GM04503 (cell line): ENCODE data around the gene PEX5L.

Experiments used
- DNase-seq: peaks from one replicate; pipeline ENCODE4 v3.0.0-alpha.2; 2012; ENCODE audit warnings: low read depth

The PEX5L gene

GRCh38 chr3:179955809-179956208 lies 80.9 kb downstream of the PEX5L start:
- no peak for DNase-seq

DNA sequence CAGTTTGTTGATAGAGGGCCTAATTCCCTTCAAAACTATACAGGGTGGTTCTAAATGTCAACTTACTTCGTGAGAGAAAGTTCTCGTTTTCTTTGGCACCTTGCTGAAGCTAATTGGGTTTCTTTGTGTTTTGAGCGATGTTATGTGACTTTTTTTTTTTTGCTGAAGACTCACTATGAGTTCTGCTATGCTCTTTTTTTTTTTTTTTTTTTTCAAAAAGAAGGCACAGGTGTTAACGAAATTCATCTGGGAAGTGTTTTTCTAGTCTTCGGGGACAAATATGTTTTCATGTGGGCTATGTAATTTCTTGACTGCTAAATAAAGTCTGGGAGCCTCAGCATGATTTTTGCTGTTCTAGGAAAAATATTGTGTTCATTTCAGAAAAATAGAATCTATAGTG lies 81.5 kb downstream of the PEX5L start:
- DNase-seq, result no peak

DNA sequence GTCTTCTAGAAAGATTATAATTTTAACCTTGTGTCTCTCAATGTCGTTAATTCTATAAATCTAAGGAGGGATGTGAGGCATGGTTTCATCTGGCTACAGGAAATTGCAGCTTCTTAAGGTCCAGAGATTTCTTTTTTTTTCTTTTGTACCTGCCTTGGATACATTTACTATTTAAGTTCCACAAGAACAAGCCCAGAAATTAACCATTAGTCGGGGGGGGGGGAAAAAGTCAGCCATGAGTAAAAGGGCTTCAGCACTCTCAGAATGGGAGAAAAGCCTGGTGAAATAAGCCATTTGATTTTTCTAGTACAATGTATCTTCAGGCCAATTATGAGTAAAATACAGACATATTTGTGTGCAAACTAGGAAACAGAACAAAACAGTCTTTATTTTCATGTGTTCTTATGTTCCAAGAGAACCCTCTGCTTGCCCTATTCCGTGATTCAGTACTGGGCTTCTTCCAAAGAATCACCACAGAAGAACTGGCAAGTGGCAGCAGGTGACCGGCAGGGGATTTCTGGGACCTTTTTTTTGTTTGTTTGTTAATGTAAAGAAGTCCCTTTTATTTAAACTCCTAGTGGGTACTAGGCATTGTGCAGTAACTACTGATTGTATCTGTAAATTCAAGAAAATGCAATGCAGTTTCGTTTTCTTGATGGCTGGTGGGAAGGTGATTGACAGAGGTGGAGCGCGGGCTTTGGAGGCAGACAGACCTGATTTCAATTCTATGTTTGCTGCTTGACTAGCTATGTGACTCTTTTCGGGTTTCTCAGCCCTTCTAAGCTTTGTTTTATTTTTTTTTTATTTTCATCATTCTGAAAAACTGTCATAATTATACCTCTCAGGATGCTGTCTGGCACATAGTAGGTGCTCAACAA lies 82.5 kb downstream of the PEX5L start:
- no peak for DNase-seq

GRCh38 chr3:179950840-179951239 lies 85.9 kb downstream of the PEX5L start:
- no peak for DNase-seq

GRCh38 chr3:179949869-179950268 lies 86.9 kb downstream of the PEX5L start:
- no peak for DNase-seq

DNA sequence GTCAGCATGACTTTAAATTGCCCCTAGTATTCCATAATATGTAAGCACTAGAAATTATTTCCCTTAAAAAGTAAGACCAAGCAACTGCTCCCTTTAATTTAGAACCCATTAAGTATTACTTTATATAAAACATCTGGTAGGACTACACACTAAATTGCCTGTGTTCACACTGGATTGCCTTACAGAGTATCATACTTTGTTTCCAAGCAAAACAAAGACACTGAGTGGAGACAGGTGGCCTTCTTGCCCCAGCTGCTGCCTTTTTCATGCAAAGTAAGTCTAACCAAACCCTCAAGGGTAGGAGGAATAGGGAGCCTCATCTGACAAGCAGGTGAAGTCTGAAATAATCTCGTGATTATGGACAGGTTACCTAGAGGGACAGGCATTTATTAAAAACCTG lies 87.3 kb downstream of the PEX5L start:
- no peak for DNase-seq

DNA sequence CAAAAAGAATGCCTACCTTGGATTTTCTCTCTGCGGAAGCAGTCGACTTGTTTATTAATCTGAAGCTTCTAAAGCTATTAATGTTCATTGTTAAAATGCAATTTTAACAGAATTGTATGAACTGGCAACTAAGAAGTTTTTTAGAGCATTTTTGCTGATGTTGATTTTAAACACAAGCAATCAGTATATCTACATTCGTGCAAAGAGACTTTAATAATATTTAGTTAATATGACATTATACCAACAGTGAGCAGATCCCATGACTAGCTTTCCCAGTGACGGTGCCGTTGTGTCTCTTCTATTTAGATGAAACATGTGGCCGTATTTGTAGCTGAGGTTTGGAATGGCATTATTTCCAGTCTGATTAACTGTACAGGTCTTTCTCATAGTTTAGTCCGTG lies 88.0 kb downstream of the PEX5L start:
- DNase-seq, result no peak

DNA sequence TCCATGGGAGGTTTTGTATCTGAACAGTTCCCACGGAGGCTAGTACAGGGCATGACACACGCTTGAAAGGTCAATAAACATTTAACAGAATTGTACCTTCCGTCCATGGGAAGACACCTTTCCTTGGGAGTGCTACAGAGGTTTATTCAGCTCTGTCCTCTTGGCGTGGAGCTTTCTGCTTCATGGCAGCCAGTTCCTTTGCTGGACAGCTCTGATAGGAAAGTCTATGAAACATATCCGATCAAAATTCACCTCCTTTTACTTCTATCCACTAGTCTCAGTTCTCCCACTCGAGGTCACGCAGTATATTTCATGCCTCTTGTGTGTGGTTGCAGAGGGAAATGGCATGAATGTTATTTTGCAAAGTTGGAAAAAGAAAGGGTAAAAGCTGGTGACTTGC lies 91.2 kb downstream of the PEX5L start:
- no peak for DNase-seq

GRCh38 chr3:179943117-179943880 lies 93.4 kb downstream of the PEX5L start:
- DNase-seq, result no peak

DNA sequence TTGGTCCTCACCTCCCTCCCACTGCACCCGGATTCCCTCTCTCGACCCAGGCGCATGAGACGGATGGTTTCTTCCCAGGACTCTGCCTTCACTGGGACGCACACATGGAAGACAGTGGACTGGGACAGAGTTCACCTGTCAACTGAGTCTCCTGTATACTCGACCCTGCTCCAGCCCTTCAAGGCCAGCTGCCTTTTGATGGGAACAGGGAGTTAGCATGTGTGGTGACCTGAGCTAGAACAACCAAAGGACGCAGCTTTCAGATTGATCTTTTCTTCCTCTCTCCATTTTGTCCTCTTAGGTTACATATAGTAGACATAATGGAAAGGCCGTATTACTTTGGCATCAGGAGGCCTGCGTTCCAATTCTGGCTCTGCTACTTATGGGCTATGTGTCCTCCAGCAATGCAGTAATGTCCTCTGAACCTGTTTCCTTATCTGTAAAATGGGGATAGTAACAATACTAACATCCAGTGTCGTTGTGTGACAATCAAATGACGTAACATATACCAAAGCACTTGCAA lies 94.1 kb downstream of the PEX5L start:
- DNase-seq, result no peak

DNA sequence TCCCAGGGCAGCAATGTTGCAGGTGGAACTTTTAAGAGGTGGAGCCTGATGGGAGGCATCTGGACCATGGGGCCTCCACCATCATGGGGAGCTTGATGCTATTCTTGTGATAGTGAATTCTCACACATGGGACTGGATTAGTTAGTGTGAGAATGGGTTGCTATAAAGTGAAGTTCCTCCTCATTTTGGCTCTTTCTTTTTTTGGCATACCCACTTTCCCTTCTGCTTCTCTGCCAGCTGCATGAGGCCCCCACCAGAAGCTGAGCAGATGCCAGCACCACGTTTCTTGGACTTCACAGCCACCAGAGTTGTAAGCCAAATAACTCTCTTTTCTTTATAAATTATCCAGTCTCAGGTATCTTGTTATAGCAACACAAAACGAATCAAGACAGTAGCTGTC lies 101.0 kb downstream of the PEX5L start:
- no peak for DNase-seq

DNA sequence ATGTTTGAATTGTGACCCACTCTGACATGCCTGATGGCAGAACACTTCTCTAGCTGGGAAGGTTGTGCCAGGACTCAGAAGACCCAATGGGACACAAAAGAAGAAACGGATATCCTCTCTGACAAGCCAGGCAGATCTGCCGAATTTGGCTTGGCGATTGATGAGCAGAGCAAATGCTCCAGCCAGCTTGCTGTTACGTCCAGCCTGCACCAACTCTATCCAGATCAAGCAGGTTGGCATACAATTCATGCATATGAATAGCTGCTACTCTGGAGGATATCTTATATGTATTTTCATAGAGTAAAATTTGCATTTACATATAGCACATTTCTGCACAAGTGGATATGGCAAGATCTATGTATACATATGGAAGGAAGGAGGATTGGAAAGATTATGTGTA lies 102.8 kb downstream of the PEX5L start:
- DNase-seq, result no peak

DNA sequence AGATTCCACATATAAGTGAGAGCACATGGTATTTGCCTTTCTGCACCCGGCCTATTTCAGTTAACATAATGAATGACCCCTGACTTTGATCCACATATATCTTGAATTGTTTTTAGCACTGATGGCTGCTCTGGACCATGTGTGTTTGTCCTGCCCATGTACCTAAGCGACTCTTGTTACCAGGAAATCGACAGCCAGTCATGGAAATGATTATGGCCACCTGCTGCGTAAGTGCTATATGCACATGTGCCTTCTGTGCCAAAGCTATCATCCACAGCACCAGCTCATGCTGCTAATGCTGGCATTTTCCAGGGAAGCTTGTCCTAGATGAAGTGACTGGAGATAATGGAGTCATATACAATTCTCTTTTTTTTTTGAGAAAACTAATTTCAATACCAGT lies 103.7 kb downstream of the PEX5L start:
- no peak for DNase-seq

GRCh38 chr3:179932674-179933073 lies 104.1 kb downstream of the PEX5L start:
- DNase-seq, result no peak

DNA sequence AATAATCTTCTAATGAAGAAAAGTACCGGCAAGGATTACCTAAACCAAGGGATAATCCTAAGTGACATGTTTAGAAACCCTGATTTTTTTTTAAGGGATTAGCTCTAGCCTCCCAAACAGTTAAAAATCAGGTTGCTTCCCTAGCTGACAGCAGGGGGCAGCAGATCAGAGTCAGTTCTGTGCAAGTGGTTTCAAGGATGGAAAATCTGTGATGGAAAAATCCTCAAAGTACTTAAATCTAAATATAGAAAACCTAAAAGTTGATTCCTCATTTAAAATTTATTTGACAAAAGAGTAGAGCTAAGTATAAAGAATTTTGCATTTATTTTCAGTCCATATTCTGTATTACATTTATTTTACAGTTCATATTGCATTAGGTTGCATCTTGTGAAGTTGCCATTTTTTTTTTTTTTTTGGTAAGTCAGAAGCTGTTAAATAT lies 107.6 kb downstream of the PEX5L start:
- peak; percentile 3 for DNase-seq

DNA sequence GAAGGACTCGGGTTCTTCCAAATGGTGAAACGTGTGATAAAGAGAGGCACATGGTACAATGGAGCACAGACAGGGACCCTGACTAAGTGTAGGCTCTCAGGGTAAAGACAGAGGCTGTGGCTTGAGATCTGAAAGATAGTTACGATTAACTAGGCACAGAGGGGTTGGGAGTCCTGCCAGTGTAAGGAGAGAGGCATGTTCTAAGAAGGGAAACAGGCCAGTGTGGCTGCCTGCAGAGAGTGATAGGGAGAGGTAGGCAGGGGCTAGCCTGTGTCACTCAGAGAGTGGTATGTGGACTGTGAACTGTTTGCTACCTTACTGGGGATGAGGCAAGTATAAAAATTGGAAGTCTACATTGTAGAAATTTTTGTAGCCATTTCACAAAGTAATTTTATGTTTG lies 109.5 kb downstream of the PEX5L start:
- DNase-seq, result no peak

GRCh38 chr3:179921951-179922350 lies 114.8 kb downstream of the PEX5L start:
- DNase-seq, result no peak

DNA sequence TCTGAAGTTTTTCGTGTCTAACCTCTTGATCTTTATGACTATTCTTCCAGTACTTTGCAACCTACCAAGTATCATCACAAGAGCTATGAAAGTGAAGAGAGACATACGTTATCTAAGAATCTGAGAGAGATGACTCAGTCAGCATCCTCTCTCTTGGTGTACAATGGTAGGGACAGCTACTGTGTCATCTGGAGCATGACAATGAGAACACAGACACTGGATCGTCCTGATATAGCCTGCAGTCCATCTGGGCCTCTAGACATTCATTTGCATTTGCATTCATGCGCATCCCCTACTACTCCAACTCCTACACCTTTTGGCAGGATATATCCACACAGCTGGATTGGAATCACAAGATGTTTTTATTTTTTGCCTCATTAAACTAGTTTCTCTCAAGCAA lies 115.2 kb downstream of the PEX5L start:
- DNase-seq, result no peak

- no peak for DNase-seq
These were observed 128.8 kb downstream of the PEX5L start for GRCh38 chr3:179907784-179908482.

- no peak for DNase-seq
These were observed 134.7 kb downstream of the PEX5L start for GRCh38 chr3:179902061-179902460.

DNA sequence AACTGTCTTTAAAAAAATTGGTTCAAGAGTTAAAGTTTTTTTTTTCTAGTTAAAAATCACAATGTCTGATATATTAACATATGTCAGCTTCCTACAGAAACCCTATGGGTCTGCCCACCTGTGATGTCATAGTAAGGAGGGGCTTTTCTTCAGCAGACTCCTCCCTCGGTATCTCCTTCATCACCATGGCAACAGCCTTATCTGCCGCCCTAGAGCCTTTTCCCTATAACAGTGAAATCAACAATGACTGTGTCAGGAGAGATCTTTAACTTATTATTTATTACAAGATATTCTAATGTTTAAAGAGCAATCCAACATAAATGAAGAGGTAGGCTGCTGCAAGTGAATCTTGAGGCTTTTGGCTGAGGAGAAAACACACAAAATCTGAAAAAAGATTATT lies 138.7 kb downstream of the PEX5L start:
- DNase-seq, result no peak

GRCh38 chr3:179897231-179897630 lies 139.5 kb downstream of the PEX5L start:
- no peak for DNase-seq

GRCh38 chr3:179896507-179896906 lies 140.2 kb downstream of the PEX5L start:
- no peak for DNase-seq
